SK-N-SH (cell line): ENCODE results near the gene HSPA14.

ENCODE experiments used
- CHD2 ChIP-seq: fragments of 150-350 bp; IDR thresholded peaks from 2 replicates; pipeline ENCODE4 v1.6.1; 2018; ENCODE audit warnings: low read length; ENCODE audit not compliant: partially characterized antibody
- POLR2AphosphoS5 ChIP-seq: IDR thresholded peaks from 2 replicates; pipeline ENCODE4 v1.6.1; 2012; ENCODE audit warnings: low read depth, low read length
- RCOR1 ChIP-seq: fragments of 150-350 bp; IDR thresholded peaks from 2 replicates; pipeline ENCODE4 v1.6.1; 2017; ENCODE audit warnings: antibody characterized with exemption, low read length
- TEAD4 ChIP-seq: IDR thresholded peaks from 2 replicates; pipeline ENCODE4 v1.4.0; 2012; ENCODE audit warnings: mild to moderate bottlenecking, borderline replicate concordance; ENCODE audit not compliant: insufficient read depth
- TF ChIP-seq, protein P1 (sequence below): fragments of 200-600 bp; sonication (generic); IDR thresholded peaks from 2 replicates; pipeline ENCODE4 v1.6.1; 2017; ENCODE audit warnings: antibody characterized with exemption, mild to moderate bottlenecking, moderate library complexity
- TF ChIP-seq, protein P2 (sequence below): IDR thresholded peaks from 2 replicates; pipeline ENCODE4 v1.4.0; 2012; ENCODE audit warnings: low read depth, borderline replicate concordance
- TF ChIP-seq, protein P3 (sequence below): fragments of 150-350 bp; IDR thresholded peaks from 2 replicates; pipeline ENCODE4 v1.6.1; 2017; ENCODE audit warnings: antibody characterized with exemption, low read length, low read depth, borderline replicate concordance

DNA sequence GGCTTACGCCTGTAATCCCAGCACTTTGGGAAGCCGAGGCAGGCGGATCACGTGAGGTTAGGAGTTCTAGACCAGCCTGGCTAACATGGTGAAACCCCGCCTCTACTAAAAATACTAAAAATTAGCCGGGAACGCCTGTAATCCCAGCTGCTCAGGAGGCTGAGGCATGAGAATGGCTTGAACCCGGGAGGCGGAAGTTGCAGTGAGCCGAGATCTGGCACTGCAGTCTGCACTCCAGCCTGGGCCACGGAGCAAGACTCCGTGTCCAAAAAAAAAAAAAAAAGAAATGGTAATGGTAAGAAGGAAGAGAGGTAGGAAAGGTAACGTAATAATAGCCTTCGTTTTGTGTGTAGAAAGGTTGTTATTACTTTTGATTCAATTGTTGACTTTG is 1.2 kb downstream of the HSPA14 start:
- TF ChIP-seq POLR2AphosphoS5 (no peak), RCOR1 (no peak), TEAD4 (no peak), CHD2 (no peak)
- TF ChIP-seq, protein P1, sequence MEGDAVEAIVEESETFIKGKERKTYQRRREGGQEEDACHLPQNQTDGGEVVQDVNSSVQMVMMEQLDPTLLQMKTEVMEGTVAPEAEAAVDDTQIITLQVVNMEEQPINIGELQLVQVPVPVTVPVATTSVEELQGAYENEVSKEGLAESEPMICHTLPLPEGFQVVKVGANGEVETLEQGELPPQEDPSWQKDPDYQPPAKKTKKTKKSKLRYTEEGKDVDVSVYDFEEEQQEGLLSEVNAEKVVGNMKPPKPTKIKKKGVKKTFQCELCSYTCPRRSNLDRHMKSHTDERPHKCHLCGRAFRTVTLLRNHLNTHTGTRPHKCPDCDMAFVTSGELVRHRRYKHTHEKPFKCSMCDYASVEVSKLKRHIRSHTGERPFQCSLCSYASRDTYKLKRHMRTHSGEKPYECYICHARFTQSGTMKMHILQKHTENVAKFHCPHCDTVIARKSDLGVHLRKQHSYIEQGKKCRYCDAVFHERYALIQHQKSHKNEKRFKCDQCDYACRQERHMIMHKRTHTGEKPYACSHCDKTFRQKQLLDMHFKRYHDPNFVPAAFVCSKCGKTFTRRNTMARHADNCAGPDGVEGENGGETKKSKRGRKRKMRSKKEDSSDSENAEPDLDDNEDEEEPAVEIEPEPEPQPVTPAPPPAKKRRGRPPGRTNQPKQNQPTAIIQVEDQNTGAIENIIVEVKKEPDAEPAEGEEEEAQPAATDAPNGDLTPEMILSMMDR = no peak
- TF ChIP-seq, protein P2, sequence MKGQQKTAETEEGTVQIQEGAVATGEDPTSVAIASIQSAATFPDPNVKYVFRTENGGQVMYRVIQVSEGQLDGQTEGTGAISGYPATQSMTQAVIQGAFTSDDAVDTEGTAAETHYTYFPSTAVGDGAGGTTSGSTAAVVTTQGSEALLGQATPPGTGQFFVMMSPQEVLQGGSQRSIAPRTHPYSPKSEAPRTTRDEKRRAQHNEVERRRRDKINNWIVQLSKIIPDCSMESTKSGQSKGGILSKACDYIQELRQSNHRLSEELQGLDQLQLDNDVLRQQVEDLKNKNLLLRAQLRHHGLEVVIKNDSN = no peak
- TF ChIP-seq, protein P3, sequence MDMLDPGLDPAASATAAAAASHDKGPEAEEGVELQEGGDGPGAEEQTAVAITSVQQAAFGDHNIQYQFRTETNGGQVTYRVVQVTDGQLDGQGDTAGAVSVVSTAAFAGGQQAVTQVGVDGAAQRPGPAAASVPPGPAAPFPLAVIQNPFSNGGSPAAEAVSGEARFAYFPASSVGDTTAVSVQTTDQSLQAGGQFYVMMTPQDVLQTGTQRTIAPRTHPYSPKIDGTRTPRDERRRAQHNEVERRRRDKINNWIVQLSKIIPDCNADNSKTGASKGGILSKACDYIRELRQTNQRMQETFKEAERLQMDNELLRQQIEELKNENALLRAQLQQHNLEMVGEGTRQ = no peak
